HepG2 (cell line): Measurements from ENCODE around the gene MRFAP1L1. TPM values are rescaled to one million over a fixed set of nuclear protein-coding genes. Genes with fewer than 3 reads are reported as not detected.

Experiments
- ATM ChIP-seq: fragments of 450-650 bp; IDR thresholded peaks from 2 replicates; pipeline ENCODE4 v1.7.1; 2017; ENCODE audit warnings: mild to moderate bottlenecking, borderline replicate concordance
- CBX2 ChIP-seq, 2 experiments: fragments of 200-600 bp in 1 of 2; sonication (generic); formaldehyde crosslinking in 1 of 2; IDR thresholded peaks; 2 replicates each; pipeline versions ENCODE4 v1.7.0 to v1.8.1; 2018 to 2022; ENCODE audit warnings: low read depth in 2 of 2, low read length in 1 of 2, mild to moderate bottlenecking in 1 of 2, missing genetic modification reagents in 1 of 2
- HCFC1 ChIP-seq: fragments of 150-350 bp; IDR thresholded peaks from 2 replicates; pipeline ENCODE4 v1.6.1; 2014; ENCODE audit warnings: low read depth, low read length
- MTF1 ChIP-seq: sonication (generic); formaldehyde crosslinking; IDR thresholded peaks from 2 replicates; pipeline ENCODE4 v1.5.0; 2020; ENCODE audit warnings: missing genetic modification reagents
- MZF1 ChIP-seq: sonication (generic); formaldehyde crosslinking; IDR thresholded peaks from 2 replicates; pipeline ENCODE4 v1.8.1; 2023; ENCODE audit warnings: mild to moderate bottlenecking, missing genetic modification reagents, borderline replicate concordance
- POLR2A ChIP-seq, 2 experiments: IDR thresholded peaks; 2 replicates each; pipeline ENCODE4 v1.6.1; 2011; ENCODE audit warnings: low read depth in 2 of 2, low read length in 2 of 2, mild to moderate bottlenecking in 1 of 2, moderate library complexity in 1 of 2; ENCODE audit not compliant: insufficient read depth in 1 of 2
- POLR2AphosphoS2 ChIP-seq: IDR thresholded peaks from 2 replicates; pipeline ENCODE4 v1.6.1; 2011; ENCODE audit warnings: low read depth, low read length, improper control_type of control experiment
- PRMT3 ChIP-seq: sonication (generic); formaldehyde crosslinking; IDR thresholded peaks from 2 replicates; pipeline ENCODE4 v1.8.1; 2022; ENCODE audit warnings: low read depth, mild to moderate bottlenecking, moderate library complexity, missing genetic modification reagents, borderline replicate concordance
- REL ChIP-seq: sonication (generic); formaldehyde crosslinking; conservative IDR thresholded peaks from 2 replicates; pipeline ENCODE4 v1.8.0; 2022; ENCODE audit warnings: mild to moderate bottlenecking, missing genetic modification reagents, moderate library complexity
- RFXANK ChIP-seq: IDR thresholded peaks from 2 replicates; pipeline ENCODE4 v1.6.1; 2016
- SAP130 ChIP-seq: IDR thresholded peaks from 2 replicates; pipeline ENCODE4 v1.6.1; 2016; ENCODE audit warnings: low read depth
- SMAD3 ChIP-seq: sonication (generic); formaldehyde crosslinking; IDR thresholded peaks from 2 replicates; pipeline ENCODE4 v1.4.0; 2020; ENCODE audit warnings: missing genetic modification reagents
- SMYD3 ChIP-seq: sonication (generic); formaldehyde crosslinking; IDR thresholded peaks from 2 replicates; pipeline ENCODE4 v1.8.1; 2023; ENCODE audit warnings: mild to moderate bottlenecking, missing genetic modification reagents
- SP2 ChIP-seq: sonication (generic); formaldehyde crosslinking; IDR thresholded peaks from 2 replicates; pipeline ENCODE4 v1.5.1; 2020; ENCODE audit warnings: mild to moderate bottlenecking, missing genetic modification reagents
- TCF7 ChIP-seq: sonication (generic); IDR thresholded peaks from 2 replicates; pipeline ENCODE4 v1.6.1; 2016; ENCODE audit warnings: antibody characterized with exemption, low read depth
- XRCC5 ChIP-seq: fragments of 200-400 bp; formaldehyde crosslinking; optimal IDR thresholded peaks from 2 replicates; pipeline ENCODE3; 2017; ENCODE audit warnings: mild to moderate bottlenecking, low read length
- ZNF709 ChIP-seq: sonication (generic); formaldehyde crosslinking; IDR thresholded peaks from 2 replicates; pipeline ENCODE4 v1.5.0; 2020; ENCODE audit warnings: mild to moderate bottlenecking, missing genetic modification reagents
- ZSCAN20 ChIP-seq: sonication (generic); formaldehyde crosslinking; IDR thresholded peaks from 2 replicates; pipeline ENCODE4 v1.4.0; 2020; ENCODE audit warnings: missing genetic modification reagents, mild to moderate bottlenecking, borderline replicate concordance
- polyA plus RNA-seq, 8 experiments: library from polyadenylated mRNA; depleted of rRNA in 3 of 8; stranded (reverse) in 7 of 8; unstranded in 1 of 8; fragments of >200 nt; fragmentation: Illumina TruSeq in 4 of 8; extraction: Trizol in 4 of 8; gene quantifications; 2 replicates each; pipeline versions ENCODE4 v1.2.1 to v1.2.3, GENCODE V29; 2011 to 2016; ENCODE audit warnings: low read depth in 4 of 8, missing spikeins in 1 of 8, mixed read lengths in 1 of 8; ENCODE audit not compliant: insufficient read depth in 1 of 8
- total RNA-seq, 5 experiments: library from RNA; depleted of rRNA; stranded (reverse); fragments of >200 nt; fragmentation: Illumina TruSeq; extraction: Trizol; gene quantifications; 2 replicates each; pipeline ENCODE4 v1.2.3, GENCODE V29; 2016; ENCODE audit warnings: low read depth in 1 of 5
- TF ChIP-seq, protein P1 (sequence below): sonication (generic); formaldehyde crosslinking; IDR thresholded peaks from 2 replicates; pipeline ENCODE4 v1.8.1; 2023; ENCODE audit warnings: missing genetic modification reagents, mild to moderate bottlenecking, borderline replicate concordance
- TF ChIP-seq, protein P2 (sequence below): sonication (generic); formaldehyde crosslinking; IDR thresholded peaks from 2 replicates; pipeline ENCODE4 v1.4.0; 2020; ENCODE audit warnings: mild to moderate bottlenecking, missing genetic modification reagents
- TF ChIP-seq, protein P3 (sequence below): sonication (generic); formaldehyde crosslinking; IDR thresholded peaks from 2 replicates; pipeline ENCODE4 v1.5.1; 2020; ENCODE audit warnings: missing genetic modification reagents, mild to moderate bottlenecking, borderline replicate concordance
- TF ChIP-seq, protein P4 (sequence below): sonication (generic); formaldehyde crosslinking; IDR thresholded peaks from 2 replicates; pipeline ENCODE4 v1.5.0; 2020; ENCODE audit warnings: missing genetic modification reagents, mild to moderate bottlenecking, borderline replicate concordance

MRFAP1L1 gene
- total and polyA plus RNA-seq, 2 of the 13 experiments (the other 11 are each of a cell fraction or from before 2014, with no cell fraction given), result 44.8 to 76.6 TPM

DNA sequence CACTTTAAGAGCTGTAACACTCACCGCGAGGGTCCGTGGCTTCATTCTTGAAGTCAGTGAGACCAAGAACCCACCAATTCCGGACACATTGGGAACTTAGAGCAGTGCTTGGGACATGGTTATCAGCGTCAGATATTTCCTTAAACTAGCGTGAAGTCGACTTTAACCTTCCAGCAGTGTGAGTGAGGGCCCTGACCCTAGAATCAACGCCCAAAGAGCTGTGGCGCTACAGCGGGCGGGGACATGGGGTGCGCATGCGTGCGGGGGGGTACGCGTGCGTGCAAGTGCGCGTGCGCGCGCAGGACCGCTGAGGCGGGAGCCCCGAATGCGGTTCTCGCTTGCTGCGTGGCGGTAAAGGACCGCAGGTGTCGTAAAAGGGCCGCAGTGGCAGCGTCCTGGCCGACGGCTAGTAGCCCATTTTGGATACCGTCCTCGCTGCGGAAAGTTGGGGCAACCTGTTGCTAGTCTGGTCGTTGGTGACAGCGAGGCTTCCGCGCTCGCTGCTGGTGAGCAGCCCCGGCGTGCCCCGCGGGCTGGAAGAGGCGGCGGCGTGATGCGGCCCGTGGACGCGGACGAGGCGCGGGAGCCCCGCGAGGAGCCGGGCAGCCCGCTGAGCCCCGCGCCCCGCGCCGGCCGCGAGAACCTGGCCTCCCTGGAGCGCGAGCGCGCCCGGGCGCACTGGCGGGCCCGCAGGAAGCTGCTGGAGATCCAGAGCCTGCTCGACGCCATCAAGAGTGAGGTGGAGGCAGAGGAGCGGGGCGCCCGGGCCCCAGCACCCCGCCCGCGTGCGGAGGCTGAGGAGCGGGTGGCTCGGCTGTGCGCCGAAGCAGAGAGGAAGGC is 35.8 kb downstream of the MRFAP1L1 start (continued):
- TF ChIP-seq, protein P1, sequence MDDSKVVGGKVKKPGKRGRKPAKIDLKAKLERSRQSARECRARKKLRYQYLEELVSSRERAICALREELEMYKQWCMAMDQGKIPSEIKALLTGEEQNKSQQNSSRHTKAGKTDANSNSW (CRISPR knock-in tag), result no peak
- TF ChIP-seq, protein P2, sequence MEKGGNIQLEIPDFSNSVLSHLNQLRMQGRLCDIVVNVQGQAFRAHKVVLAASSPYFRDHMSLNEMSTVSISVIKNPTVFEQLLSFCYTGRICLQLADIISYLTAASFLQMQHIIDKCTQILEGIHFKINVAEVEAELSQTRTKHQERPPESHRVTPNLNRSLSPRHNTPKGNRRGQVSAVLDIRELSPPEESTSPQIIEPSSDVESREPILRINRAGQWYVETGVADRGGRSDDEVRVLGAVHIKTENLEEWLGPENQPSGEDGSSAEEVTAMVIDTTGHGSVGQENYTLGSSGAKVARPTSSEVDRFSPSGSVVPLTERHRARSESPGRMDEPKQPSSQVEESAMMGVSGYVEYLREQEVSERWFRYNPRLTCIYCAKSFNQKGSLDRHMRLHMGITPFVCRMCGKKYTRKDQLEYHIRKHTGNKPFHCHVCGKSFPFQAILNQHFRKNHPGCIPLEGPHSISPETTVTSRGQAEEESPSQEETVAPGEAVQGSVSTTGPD (CRISPR knock-in tag), result no peak
- TF ChIP-seq, protein P3, sequence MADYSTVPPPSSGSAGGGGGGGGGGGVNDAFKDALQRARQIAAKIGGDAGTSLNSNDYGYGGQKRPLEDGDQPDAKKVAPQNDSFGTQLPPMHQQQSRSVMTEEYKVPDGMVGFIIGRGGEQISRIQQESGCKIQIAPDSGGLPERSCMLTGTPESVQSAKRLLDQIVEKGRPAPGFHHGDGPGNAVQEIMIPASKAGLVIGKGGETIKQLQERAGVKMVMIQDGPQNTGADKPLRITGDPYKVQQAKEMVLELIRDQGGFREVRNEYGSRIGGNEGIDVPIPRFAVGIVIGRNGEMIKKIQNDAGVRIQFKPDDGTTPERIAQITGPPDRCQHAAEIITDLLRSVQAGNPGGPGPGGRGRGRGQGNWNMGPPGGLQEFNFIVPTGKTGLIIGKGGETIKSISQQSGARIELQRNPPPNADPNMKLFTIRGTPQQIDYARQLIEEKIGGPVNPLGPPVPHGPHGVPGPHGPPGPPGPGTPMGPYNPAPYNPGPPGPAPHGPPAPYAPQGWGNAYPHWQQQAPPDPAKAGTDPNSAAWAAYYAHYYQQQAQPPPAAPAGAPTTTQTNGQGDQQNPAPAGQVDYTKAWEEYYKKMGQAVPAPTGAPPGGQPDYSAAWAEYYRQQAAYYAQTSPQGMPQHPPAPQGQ (CRISPR knock-in tag), result no peak
- TF ChIP-seq, protein P4, sequence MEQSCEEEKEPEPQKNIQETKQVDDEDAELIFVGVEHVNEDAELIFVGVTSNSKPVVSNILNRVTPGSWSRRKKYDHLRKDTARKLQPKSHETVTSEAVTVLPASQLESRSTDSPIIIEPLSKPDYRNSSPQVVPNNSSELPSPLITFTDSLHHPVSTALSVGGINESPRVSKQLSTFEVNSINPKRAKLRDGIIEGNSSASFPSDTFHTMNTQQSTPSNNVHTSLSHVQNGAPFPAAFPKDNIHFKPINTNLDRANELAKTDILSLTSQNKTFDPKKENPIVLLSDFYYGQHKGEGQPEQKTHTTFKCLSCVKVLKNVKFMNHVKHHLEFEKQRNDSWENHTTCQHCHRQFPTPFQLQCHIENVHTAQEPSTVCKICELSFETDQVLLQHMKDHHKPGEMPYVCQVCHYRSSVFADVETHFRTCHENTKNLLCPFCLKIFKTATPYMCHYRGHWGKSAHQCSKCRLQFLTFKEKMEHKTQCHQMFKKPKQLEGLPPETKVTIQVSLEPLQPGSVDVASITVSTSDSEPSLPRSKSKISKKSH, result peak; percentile 7; the same call in 1 of the 2 replicates
- no peak; the same call in 1 of the 2 replicates for TF ChIP-seq SP2 (CRISPR knock-in tag)
- no peak for TF ChIP-seq TCF7
- no peak for TF ChIP-seq XRCC5
- TF ChIP-seq MZF1 (CRISPR knock-in tag), result no peak
- TF ChIP-seq HCFC1, result peak; percentile 49; the same call in 1 of the 2 replicates
- peak; percentile 77 for TF ChIP-seq ZNF709 (CRISPR knock-in tag)
- TF ChIP-seq RFXANK (CRISPR knock-in tag), result no peak
- TF ChIP-seq SMAD3 (CRISPR knock-in tag), result peak; percentile 34; the same call in 1 of the 2 replicates
- peak; percentile 85; the same call in 1 of the 2 replicates for TF ChIP-seq SMYD3 (CRISPR knock-in tag)
- TF ChIP-seq POLR2A (IDR thresholded peaks at IDR 0.05; ENCODE audit: insufficient read depth in 1 of 2, low read depth in 2 of 2, low read length in 2 of 2), result peak in 1 of 2 experiments; percentile 35; a peak in 1 of 4 replicates
- no peak; the same call in 1 of the 2 replicates for TF ChIP-seq ZSCAN20 (CRISPR knock-in tag)
- no peak for TF ChIP-seq MTF1 (CRISPR knock-in tag)
- peak; percentile 89 for TF ChIP-seq REL (CRISPR knock-in tag)
- no peak for TF ChIP-seq POLR2AphosphoS2
- TF ChIP-seq SAP130 (CRISPR knock-in tag), result peak; percentile 86
- TF ChIP-seq ATM, result no peak
- TF ChIP-seq CBX2 (IDR thresholded peaks at IDR 0.05; ENCODE audit: low read depth, low read length), result no peak
- TF ChIP-seq CBX2 (CRISPR knock-in tag; IDR thresholded peaks at IDR 0.05; ENCODE audit: low read depth), result no peak
- TF ChIP-seq PRMT3, result peak; percentile 37; the same call in 1 of the 2 replicates
